Activated T-cell treated with anti-CD3 and anti-CD28 coated beads, Interleukin-2, amount 50 U/mL, for 1 hour (primary cell): ENCODE results near the gene PLA2G4A.

Experiments used
- DNase-seq: peaks from one replicate; pipeline ENCODE4 v3.0.0-alpha.2; 2020

The PLA2G4A gene

GRCh38 chr1:186834399-186834958, 5.7 kb downstream of the PLA2G4A start:
- DNase-seq = no peak

DNA sequence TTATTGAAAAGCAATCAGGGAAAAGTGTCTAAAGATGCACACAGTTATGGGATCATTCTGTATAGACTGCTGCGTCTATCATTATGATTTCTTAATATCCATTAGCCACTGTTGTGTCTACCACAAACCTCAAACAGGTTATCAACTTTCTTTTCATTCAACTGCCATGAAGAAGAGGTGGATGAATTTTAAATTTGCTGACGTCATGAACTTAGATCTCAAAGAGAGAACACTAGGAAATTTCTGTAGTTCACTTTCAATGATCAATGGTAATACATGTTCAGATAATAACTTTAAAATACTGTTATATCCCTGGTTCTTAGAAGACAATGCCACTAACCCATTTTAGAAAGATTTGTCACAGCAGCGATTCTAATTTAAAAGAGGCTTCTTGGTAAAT, 6.7 kb downstream of the PLA2G4A start:
- DNase-seq = no peak

DNA sequence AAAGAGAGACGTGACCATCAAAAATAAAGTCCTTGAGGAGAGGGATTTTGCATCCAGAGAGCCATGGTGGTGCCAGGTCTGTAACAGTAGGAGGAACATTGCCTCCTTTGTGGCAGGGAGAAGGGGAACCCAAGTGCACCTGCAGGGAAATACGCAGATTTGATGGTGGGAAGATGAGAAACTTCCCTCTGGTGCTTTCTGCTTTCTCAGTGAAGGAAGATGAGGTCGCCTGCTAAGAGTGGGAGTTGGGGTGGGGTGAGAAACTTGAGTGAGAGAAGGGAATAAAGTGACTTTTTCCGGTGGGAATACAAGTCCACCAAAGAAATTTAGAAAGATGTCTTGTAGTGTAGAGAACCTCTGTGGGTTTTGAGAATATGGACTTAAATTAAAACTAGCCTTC, 9.1 kb downstream of the PLA2G4A start:
- DNase-seq = no peak

DNA sequence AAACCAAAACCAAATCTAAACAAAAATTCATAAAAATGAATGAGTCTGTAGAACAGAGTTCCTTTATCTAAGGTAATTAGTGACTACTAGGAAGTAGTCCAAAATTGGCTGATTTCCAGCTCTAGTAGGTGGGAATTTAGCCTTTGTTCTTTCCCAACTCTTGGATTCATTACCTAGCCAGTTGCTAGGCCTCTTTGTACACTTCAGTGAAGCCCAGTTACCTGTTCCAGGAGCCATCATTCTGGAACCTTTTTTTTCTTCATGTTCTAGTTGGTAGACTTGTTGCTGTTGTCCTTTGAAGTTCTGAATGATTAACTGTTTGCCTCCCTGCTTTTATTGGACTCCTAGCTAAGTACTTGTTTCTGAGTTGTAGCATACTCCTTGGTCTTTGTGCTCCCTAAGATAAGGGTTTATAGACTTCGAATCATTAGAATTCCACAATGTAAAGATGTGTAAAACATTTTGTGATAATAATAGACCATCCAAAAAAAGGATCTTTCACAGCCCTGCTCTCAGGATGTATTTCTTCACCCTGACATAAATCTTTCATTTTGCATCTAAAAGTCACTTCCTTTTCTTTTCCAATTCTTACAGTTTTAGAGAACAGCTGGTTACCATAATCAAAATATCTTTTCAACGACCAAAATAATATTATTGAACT, 9.8 kb downstream of the PLA2G4A start:
- no peak for DNase-seq

- no peak for DNase-seq
These were observed 10.3 kb downstream of the PLA2G4A start for GRCh38 chr1:186839041-186839400.

DNA sequence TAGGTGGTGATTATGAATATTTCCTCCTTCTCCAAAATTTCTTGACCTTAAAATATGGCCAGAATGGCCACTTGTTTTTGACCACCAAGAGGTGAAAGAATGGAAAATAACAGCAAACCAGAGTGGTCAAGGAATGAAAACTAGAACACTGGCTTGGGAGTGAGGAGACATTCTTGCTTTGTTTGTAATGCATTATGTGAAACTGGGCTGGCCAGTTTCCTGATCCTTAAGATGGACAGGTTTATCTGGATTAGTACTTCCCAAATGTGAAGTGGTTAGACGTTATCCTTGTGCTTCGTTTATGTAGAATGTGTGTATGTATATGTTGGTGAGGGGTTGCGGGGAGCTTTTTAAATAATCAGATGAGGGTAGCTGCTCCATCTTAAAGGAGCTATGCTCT, 12.8 kb downstream of the PLA2G4A start:
- no peak for DNase-seq

- DNase-seq = no peak
These were observed 13.8 kb downstream of the PLA2G4A start for GRCh38 chr1:186842547-186842946.

DNA sequence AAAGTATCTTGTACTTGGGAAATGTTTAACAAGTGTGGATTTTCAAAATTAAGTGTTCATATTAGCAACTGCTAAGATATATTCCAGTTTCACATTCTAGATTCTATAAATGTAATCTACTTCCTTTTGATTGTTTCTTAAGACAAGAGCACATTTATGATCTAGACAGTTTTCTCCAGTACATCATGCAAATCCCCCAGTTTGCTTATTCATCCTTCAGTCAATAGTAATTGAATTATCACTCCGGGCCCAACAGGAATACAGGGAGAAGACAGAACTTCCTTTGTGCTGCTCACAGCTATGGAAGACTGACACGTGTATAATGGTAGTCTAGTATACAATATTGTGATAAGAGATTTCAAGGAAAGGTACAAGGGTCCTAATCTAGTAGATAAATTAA, 14.5 kb downstream of the PLA2G4A start:
- DNase-seq = no peak

- no peak for DNase-seq
These were observed 15.2 kb downstream of the PLA2G4A start for GRCh38 chr1:186843931-186844330.

GRCh38 chr1:186845576-186846210, 16.9 kb downstream of the PLA2G4A start:
- no peak for DNase-seq

DNA sequence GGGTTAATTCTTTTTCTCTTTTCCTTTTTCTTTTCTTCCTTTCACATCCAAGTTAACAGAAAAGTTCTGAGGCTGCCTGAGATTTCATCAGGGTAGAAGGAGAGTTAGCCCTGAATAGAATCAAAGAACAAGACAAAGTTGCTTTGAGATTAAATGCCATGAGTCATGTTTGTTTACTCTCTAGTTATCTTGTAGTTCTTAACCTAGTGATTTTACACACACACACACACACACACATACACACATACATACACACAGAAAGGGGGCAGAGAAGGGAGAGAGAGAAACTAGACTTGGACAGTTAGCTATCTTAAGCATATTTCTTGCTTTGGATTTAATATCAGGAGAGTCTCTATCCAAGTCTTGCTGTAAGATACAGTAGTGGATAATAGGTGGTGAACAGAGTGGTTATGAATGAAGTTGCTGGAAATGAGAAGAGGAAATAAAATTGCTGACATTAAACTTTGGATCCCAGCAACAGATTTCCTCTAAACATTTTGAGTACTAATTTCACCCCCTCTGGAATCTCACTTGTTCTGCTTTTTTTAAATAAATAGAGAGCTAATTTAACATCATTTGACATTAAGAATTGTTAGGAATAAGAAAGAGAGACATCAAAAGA, 19.9 kb downstream of the PLA2G4A start:
- no peak for DNase-seq

- DNase-seq = no peak
These were observed 20.5 kb downstream of the PLA2G4A start for GRCh38 chr1:186849271-186849671.

GRCh38 chr1:186849826-186850225, 21.1 kb downstream of the PLA2G4A start:
- DNase-seq = no peak

DNA sequence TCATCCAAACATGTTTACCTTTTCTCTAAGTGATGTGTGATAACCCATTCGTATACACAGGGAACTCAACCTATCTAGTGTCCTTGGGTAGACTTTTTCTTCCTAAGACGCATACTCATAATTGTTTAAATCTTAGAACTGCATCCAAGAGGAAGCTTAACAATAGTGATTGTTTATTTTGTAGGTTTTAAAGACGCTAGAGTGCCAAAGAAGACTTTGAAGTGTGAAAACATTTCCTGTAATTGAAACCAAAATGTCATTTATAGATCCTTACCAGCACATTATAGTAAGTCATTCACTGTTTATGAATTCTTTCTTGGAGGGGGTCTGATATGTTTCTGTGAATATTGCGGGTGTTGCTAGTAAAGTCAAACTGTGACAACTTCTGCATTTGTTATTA, 25.4 kb downstream of the PLA2G4A start:
- DNase-seq = no peak

DNA sequence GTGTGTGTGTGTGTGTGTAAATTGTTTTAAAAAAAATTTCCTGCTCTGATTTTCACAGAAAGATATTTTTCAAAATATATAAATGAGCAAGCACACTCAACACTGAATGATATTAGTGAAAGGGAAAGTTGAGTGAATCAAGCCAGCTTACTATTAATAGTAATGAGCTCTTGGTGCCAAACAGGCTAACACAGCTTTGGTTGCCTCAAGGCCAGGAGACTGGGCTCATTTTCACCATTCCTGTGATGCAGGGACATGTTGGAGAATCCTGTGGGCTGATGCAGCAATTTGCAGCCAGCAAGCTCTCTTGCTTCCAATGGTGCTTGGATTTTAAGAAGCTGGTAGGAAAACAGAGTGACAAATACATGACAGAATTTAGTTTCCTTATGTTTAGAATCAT, 30.2 kb downstream of the PLA2G4A start:
- DNase-seq = no peak

DNA sequence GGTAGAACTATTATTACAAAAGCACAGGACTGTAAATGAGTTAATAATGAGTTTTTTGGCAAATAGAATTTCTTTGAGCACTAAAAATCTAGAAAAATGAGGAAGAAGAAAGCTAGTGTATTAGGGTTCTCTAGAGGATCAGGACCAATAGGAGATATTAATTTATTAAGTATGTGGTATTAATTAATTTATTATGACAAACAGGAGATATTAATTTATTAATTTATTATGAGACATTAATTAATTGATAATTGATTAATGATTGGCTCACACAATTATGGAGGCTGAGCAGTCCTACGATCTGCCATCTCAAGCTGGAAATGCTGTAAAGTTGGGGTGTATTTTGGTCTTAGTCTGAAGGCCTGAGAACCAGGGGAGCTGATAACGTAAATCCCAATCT, 31.2 kb downstream of the PLA2G4A start:
- DNase-seq = no peak

- no peak for DNase-seq
These were observed 35.5 kb downstream of the PLA2G4A start for GRCh38 chr1:186864296-186864695.

GRCh38 chr1:186865253-186865652, 36.5 kb downstream of the PLA2G4A start:
- no peak for DNase-seq

DNA sequence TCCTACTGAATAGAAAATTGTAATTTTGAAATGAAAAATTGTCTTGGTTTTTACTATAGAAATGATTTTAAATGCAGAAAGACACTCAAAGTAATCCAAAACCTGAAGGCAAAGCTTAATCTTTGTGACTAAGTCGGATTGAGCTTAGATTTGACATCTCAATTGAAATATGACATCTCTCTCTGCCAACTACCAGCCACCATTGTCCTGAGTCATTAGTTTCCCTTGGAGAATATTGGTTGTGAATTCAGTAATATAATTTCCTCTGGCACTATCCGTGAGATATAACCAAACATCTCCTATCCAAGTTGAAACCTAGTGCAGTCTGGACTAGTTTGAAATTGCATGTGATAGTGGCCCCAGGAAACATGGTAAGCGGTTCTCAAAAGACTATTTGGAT, 37.1 kb downstream of the PLA2G4A start:
- DNase-seq = no peak

GRCh38 chr1:186869526-186870228, 40.9 kb downstream of the PLA2G4A start:
- no peak for DNase-seq

DNA sequence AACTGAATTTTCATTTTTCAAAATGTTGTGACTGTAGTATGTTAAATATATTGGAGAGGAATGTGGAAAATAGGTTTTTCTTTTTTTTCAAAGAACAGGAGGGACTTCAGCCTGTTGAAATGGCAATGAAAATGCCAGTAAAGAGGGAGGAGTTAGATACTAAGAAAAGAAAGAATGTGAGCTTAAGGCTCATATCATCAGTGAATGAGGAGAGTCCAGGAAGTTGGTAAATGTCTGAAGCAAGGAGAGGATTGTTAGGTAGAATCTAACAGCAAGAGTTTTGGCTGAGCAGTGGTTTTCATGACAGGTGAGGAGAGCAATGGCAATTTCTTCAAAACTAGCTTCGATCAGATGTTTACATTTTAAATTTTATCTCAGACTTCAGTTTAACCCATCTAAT, 43.0 kb downstream of the PLA2G4A start:
- DNase-seq = no peak

DNA sequence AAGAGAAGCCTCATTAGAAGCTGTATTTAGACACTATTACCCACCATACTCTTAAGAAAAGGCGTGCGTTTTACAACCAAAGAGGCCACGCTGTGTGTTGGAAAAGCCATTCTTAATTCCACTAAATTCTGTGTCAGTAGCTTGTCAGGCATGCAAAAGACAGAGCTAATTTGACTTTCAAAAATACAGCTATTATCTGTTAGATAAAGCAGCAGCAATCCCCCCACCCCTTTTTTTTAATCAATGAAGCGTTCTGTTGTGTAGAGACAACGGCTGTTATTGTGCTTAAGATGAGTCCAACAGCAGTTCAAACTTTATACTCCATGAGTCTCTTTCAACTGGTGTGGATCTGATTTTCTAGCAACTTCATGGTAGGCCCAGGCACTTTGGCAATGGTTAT, 43.5 kb downstream of the PLA2G4A start:
- no peak for DNase-seq

- no peak for DNase-seq
These were observed 44.9 kb downstream of the PLA2G4A start for GRCh38 chr1:186873687-186874086.
